DND-41 (cell line): Measurements from ENCODE around the gene PDE4B.

Experiments used
- ATAC-seq: fragments of 200-7000 bp; cut with Tn5 transposase; 3 replicates; pipeline ENCODE4 v1.9.1; 2021; ENCODE audit warnings: low read depth; ENCODE audit not compliant: insufficient read depth
- DNase-seq: peaks from one replicate; pipeline ENCODE4 v3.0.0-alpha.2; 2020
- H2AFZ ChIP-seq: 2 replicates; pipeline ENCODE4 v1.6.0; 2012; ENCODE audit warnings: low read depth, low read length
- H3K27ac ChIP-seq: 2 replicates; pipeline ENCODE4 v1.5.1; 2012; ENCODE audit warnings: low read length, inconsistent platforms
- H3K27me3 ChIP-seq: fragments of 200-600 bp; sonication (generic); 2 replicates; pipeline ENCODE4 v1.6.0; 2012; ENCODE audit warnings: low read length, mild to moderate bottlenecking, inconsistent platforms; ENCODE audit not compliant: insufficient read depth, poor library complexity
- H3K36me3 ChIP-seq: 2 replicates; pipeline ENCODE4 v1.5.1; 2012; ENCODE audit warnings: low read length, inconsistent platforms; ENCODE audit not compliant: insufficient read depth
- H3K4me1 ChIP-seq: 2 replicates; pipeline ENCODE4 v1.5.1; 2012; ENCODE audit warnings: mild to moderate bottlenecking, low read length; ENCODE audit not compliant: insufficient read depth
- H3K4me2 ChIP-seq: 2 replicates; pipeline ENCODE4 v1.6.0; 2012; ENCODE audit warnings: mild to moderate bottlenecking, moderate library complexity, low read length, inconsistent platforms; ENCODE audit not compliant: insufficient read depth
- H3K4me3 ChIP-seq, 2 experiments: fragments of 200-600 bp in 1 of 2; shearing (Covaris generic) in 1 of 2; 2 replicates each; pipeline ENCODE4 v1.5.1; 2012 to 2016; ENCODE audit warnings: inconsistent platforms in 2 of 2, low read length in 2 of 2, mild to moderate bottlenecking in 2 of 2, low read depth in 1 of 2, moderate library complexity in 1 of 2
- H3K79me2 ChIP-seq: 2 replicates; pipeline ENCODE4 v1.6.0; 2012; ENCODE audit warnings: low read length, inconsistent platforms; ENCODE audit not compliant: insufficient read depth
- H3K9ac ChIP-seq: 2 replicates; pipeline ENCODE4 v1.6.0; 2012; ENCODE audit warnings: low read depth, mild to moderate bottlenecking, inconsistent platforms, low read length, moderate library complexity
- H3K9me3 ChIP-seq: 2 replicates; pipeline ENCODE4 v1.5.1; 2012; ENCODE audit warnings: low read length, moderate library complexity, mild to moderate bottlenecking, inconsistent platforms; ENCODE audit not compliant: insufficient read depth, severe bottlenecking
- H4K20me1 ChIP-seq: 2 replicates; pipeline ENCODE4 v1.6.0; 2012; ENCODE audit warnings: low read length; ENCODE audit not compliant: insufficient read depth
- CTCF ChIP-seq: IDR thresholded peaks from 2 replicates; pipeline ENCODE4 v1.5.1; 2012; ENCODE audit warnings: borderline replicate concordance, low read length, moderate library complexity, mild to moderate bottlenecking; ENCODE audit not compliant: poor library complexity, severe bottlenecking; ENCODE audit errors: extremely low read depth
- EZH2 ChIP-seq: IDR thresholded peaks from 3 replicates; pipeline ENCODE4 v1.6.1; 2012; ENCODE audit warnings: borderline replicate concordance, low read depth, mild to moderate bottlenecking, moderate library complexity, low read length, inconsistent platforms; ENCODE audit not compliant: severe bottlenecking

Gene PDE4B

GRCh38 chr1:66341446-66342089 lies 548.9 kb downstream of the PDE4B start:
- no peaks in the 10 kb centered on the region for H4K20me1 ChIP-seq
- no peaks in the 10 kb centered on the region for H3K79me2 ChIP-seq
- H3K4me2 ChIP-seq = no peak overlapping the region
- H3K4me1 ChIP-seq = no peaks in the 10 kb centered on the region
- H3K9me3 ChIP-seq = no peaks in the 10 kb centered on the region
- H3K36me3 ChIP-seq = no peaks in the 10 kb centered on the region
- DNase-seq (no peak), ATAC-seq (no peak)
- no peaks in the 10 kb centered on the region for H3K27me3 ChIP-seq
- no peak overlapping the region for H3K27ac ChIP-seq
- TF ChIP-seq EZH2 = no peak
- no peak for TF ChIP-seq CTCF
- H2AFZ ChIP-seq = no peak overlapping the region
- no peak overlapping the region for H3K4me3 ChIP-seq
- H3K9ac ChIP-seq = no peak overlapping the region

DNA sequence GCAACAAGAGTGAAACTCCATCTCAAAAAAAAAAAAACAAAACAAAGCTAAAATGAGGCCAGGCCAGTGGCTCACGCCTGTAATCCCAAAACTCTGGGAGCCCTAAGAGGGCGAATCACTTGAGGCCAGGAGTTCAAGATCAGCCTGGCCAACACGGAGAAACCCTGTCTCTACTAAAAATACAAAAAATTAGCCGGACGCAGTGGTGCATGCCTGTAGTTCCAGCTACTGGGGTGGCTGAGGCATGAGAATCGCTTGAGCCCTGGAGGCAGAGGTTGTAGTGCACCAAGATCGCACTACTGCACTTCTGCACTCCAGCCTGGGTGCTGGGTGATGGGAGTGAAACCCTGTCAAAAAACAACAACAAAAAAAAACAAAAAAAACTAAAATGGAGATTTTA lies 550.0 kb downstream of the PDE4B start:
- ATAC-seq = no peak
- no peak overlapping the region for H3K9ac ChIP-seq

GRCh38 chr1:66343569-66344325 lies 551.1 kb downstream of the PDE4B start:
- Histone ChIP-seq H4K20me1 (no peaks in the 10 kb centered on the region), H3K27ac (no peak overlapping the region), H3K4me3 (no peak overlapping the region), H3K79me2 (no peaks in the 10 kb centered on the region), H2AFZ (no peak overlapping the region), H3K9ac (no peak overlapping the region), H3K4me1 (no peaks in the 10 kb centered on the region), H3K4me2 (no peak overlapping the region), H3K9me3 (no peaks in the 10 kb centered on the region), H3K27me3 (no peaks in the 10 kb centered on the region), H3K36me3 (no peaks in the 10 kb centered on the region)
- no peak for TF ChIP-seq CTCF
- TF ChIP-seq EZH2 = no peak
- DNase-seq (no peak), ATAC-seq (no peak)

More for the DNA sequence above, 550.0 kb downstream of the PDE4B start:
- Histone ChIP-seq H3K9me3 (no peaks in the 10 kb centered on the region), H3K27ac (no peak overlapping the region), H3K4me1 (no peaks in the 10 kb centered on the region), H3K4me3 (no peak overlapping the region), H4K20me1 (no peaks in the 10 kb centered on the region), H3K36me3 (no peaks in the 10 kb centered on the region), H3K4me2 (no peak overlapping the region), H3K79me2 (no peaks in the 10 kb centered on the region), H3K27me3 (no peaks in the 10 kb centered on the region), H2AFZ (no peak overlapping the region)
- no peak for TF ChIP-seq EZH2
- TF ChIP-seq CTCF = no peak
- no peak for DNase-seq
